Cardiac fibroblast (primary cell): ENCODE data around the gene OR5V1.
"Not testable (repeated sequence)": the region's sequence is repeated elsewhere in the genome, so short reads cannot be mapped to it uniquely, and the experiment has no call there.

Source experiments
- DNase-seq, 2 donors: peaks; one replicate each; pipeline versions ENCODE4 v3.0.0 to v3.0.0-alpha.2; 2010; ENCODE audit warnings: low read depth in 2 of 2
- H3K4me3 ChIP-seq, 2 donors: replicated peaks in 1 of 2; 1 replicate in 1 of 2; 2 replicates in 1 of 2; pipeline ENCODE4 v1.5.1; 2011; ENCODE audit warnings: low read depth in 2 of 2, low read length in 2 of 2, mild to moderate bottlenecking in 2 of 2, moderate library complexity in 1 of 2
- CTCF ChIP-seq: IDR thresholded peaks from one replicate; pipeline ENCODE4 v1.5.1; 2011; ENCODE audit warnings: low read depth, mild to moderate bottlenecking, low read length, inconsistent platforms

Gene OR5V1

GRCh38 chr6:29325777-29326176, 42.9 kb downstream of the OR5V1 start:
- DNase-seq = no peak
- TF ChIP-seq CTCF = no peak
- no peak overlapping the region for H3K4me3 ChIP-seq

- H3K4me3 ChIP-seq, DNase-seq: not testable (repeated sequence)
Observed at GRCh38 chr6:29323332-29323731, 45.3 kb downstream of the OR5V1 start.

DNA sequence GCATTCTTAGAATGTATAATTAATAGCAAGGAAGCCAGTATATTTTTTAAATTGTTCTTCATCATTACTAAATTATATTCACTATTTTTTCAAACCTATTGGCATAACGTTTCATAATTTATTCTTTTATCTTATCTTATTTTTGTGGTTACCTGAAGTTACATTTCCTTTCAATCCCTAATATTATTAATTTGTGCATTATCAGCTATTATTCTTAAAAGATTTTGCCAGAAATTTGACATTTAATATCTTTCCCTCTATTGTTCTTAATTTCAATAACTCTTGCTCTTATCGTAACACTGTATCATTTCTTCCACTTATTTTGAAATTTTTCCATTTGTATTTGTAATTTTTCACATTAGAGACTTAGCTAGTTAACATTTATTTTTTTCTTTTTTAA, 48.7 kb downstream of the OR5V1 start:
- no peak for DNase-seq
- no peak for TF ChIP-seq CTCF
- no peak overlapping the region for H3K4me3 ChIP-seq
